Measurements from ENCODE around the gene HYAL4.

- TF ChIP-seq CTCF (IDR thresholded peaks at IDR 0.05), result no peak
- no peak for TF ChIP-seq EP300 (IDR thresholded peaks at IDR 0.05)
Measured at GRCh38 chr7:123867225-123867624, 22.3 kb downstream of the HYAL4 start.
